HepG2 (cell line): ENCODE measurements around the gene TOP2A. TPM values are rescaled to one million over a fixed set of nuclear protein-coding genes. Genes with fewer than 3 reads are reported as not detected.

Experiments
- IKZF4 ChIP-seq: sonication (generic); formaldehyde crosslinking; IDR thresholded peaks from 2 replicates; pipeline ENCODE4 v1.5.1; 2020; ENCODE audit warnings: borderline replicate concordance, mild to moderate bottlenecking, low read depth, missing genetic modification reagents; ENCODE audit errors: not compliant biosample characterization
- MTA1 ChIP-seq: sonication (generic); formaldehyde crosslinking; IDR thresholded peaks from 2 replicates; pipeline ENCODE4 v1.4.0; 2020; ENCODE audit warnings: missing genetic modification reagents, mild to moderate bottlenecking, borderline replicate concordance
- NKX3-1 ChIP-seq: sonication (generic); formaldehyde crosslinking; IDR thresholded peaks from 2 replicates; pipeline ENCODE4 v1.5.0; 2020; ENCODE audit warnings: missing genetic modification reagents
- PHF21A ChIP-seq: sonication (generic); formaldehyde crosslinking; IDR thresholded peaks from 2 replicates; pipeline ENCODE4 v1.5.0; 2020; ENCODE audit warnings: mild to moderate bottlenecking, missing genetic modification reagents
- PLRG1 ChIP-seq: fragments of 450-650 bp; conservative IDR thresholded peaks from 2 replicates; pipeline ENCODE4 v1.6.1; 2016
- ZFP37 ChIP-seq: sonication (generic); formaldehyde crosslinking; IDR thresholded peaks from 2 replicates; pipeline ENCODE4 v1.4.0; 2020; ENCODE audit warnings: missing genetic modification reagents, borderline replicate concordance
- ZNF12 ChIP-seq: sonication (generic); formaldehyde crosslinking; IDR thresholded peaks from 2 replicates; pipeline ENCODE4 v1.5.0; 2020; ENCODE audit warnings: missing genetic modification reagents
- ZNF468 ChIP-seq: sonication (generic); formaldehyde crosslinking; IDR thresholded peaks from 2 replicates; pipeline ENCODE4 v1.8.0; 2022; ENCODE audit warnings: mild to moderate bottlenecking, moderate library complexity, missing genetic modification reagents
- ZNF484 ChIP-seq: sonication (generic); formaldehyde crosslinking; IDR thresholded peaks from 2 replicates; pipeline ENCODE4 v1.5.1; 2020; ENCODE audit warnings: mild to moderate bottlenecking, low read depth, missing genetic modification reagents, borderline replicate concordance
- ZNF629 ChIP-seq: sonication (generic); formaldehyde crosslinking; conservative IDR thresholded peaks from 2 replicates; pipeline ENCODE4 v1.5.0; 2020; ENCODE audit warnings: missing genetic modification reagents
- ZSCAN30 ChIP-seq: sonication (generic); formaldehyde crosslinking; IDR thresholded peaks from 2 replicates; pipeline ENCODE4 v1.5.0; 2020; ENCODE audit warnings: mild to moderate bottlenecking, missing genetic modification reagents
- polyA plus RNA-seq, 8 experiments: library from polyadenylated mRNA; depleted of rRNA in 3 of 8; stranded (reverse) in 7 of 8; unstranded in 1 of 8; fragments of >200 nt; fragmentation: Illumina TruSeq in 4 of 8; extraction: Trizol in 4 of 8; gene quantifications; 2 replicates each; pipeline versions ENCODE4 v1.2.1 to v1.2.3, GENCODE V29; 2011 to 2016; ENCODE audit warnings: low read depth in 4 of 8, missing spikeins in 1 of 8, mixed read lengths in 1 of 8; ENCODE audit not compliant: insufficient read depth in 1 of 8
- total RNA-seq, 5 experiments: library from RNA; depleted of rRNA; stranded (reverse); fragments of >200 nt; fragmentation: Illumina TruSeq; extraction: Trizol; gene quantifications; 2 replicates each; pipeline ENCODE4 v1.2.3, GENCODE V29; 2016; ENCODE audit warnings: low read depth in 1 of 5
- TF ChIP-seq, protein P1 (sequence below): sonication (generic); formaldehyde crosslinking; IDR thresholded peaks from 2 replicates; pipeline ENCODE4 v1.4.0; 2020; ENCODE audit warnings: missing genetic modification reagents
- TF ChIP-seq, protein P2 (sequence below): sonication (generic); formaldehyde crosslinking; IDR thresholded peaks from 2 replicates; pipeline ENCODE4 v1.8.1; 2023; ENCODE audit warnings: mild to moderate bottlenecking, inconsistent platforms, moderate library complexity, missing genetic modification reagents, borderline replicate concordance
- TF ChIP-seq, protein P3 (sequence below): sonication (generic); formaldehyde crosslinking; IDR thresholded peaks from 2 replicates; pipeline ENCODE4 v1.5.1; 2020; ENCODE audit warnings: missing genetic modification reagents, mild to moderate bottlenecking, borderline replicate concordance
- TF ChIP-seq, protein P4 (sequence below): conservative IDR thresholded peaks from 2 replicates; pipeline ENCODE4 v1.6.1; 2018; ENCODE audit warnings: missing genetic modification reagents

TOP2A gene
- total and polyA plus RNA-seq, 2 of the 13 experiments (the other 11 are each of a cell fraction or from before 2014, with no cell fraction given) = 108 to 327 TPM

DNA sequence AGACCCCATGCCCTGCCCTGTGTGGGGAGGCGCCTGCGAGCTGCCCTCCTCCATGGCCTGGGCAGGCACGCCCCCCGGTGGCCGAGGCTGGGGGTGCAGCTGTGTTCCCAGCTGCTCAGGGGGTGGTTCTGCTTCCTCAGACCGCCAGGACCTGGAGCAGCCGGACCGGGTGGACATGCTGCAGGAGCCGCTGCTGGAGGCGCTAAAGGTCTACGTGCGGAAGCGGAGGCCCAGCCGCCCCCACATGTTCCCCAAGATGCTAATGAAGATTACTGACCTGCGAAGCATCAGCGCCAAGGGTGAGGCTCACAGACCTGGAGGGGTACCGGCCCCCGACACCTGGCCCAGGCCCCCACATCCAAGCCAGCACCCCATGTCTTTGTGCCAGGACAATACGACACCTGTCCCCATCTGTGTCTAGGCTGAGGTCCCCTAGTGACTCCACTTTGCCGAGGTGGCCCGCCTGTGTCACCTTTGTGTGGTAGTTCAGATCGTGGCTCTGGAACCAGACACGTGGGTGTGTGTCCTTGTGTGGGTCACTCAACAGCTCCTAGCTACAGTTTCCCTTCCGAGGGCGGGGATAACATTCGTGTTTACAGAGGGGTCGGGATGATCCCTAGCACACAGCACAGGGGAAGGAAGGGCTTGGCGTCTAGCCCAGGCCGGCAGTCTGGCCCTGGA, 62.4 kb downstream of the TOP2A start (continued):
- TF ChIP-seq PHF21A (CRISPR knock-in tag) = no peak
- TF ChIP-seq, protein P1, sequence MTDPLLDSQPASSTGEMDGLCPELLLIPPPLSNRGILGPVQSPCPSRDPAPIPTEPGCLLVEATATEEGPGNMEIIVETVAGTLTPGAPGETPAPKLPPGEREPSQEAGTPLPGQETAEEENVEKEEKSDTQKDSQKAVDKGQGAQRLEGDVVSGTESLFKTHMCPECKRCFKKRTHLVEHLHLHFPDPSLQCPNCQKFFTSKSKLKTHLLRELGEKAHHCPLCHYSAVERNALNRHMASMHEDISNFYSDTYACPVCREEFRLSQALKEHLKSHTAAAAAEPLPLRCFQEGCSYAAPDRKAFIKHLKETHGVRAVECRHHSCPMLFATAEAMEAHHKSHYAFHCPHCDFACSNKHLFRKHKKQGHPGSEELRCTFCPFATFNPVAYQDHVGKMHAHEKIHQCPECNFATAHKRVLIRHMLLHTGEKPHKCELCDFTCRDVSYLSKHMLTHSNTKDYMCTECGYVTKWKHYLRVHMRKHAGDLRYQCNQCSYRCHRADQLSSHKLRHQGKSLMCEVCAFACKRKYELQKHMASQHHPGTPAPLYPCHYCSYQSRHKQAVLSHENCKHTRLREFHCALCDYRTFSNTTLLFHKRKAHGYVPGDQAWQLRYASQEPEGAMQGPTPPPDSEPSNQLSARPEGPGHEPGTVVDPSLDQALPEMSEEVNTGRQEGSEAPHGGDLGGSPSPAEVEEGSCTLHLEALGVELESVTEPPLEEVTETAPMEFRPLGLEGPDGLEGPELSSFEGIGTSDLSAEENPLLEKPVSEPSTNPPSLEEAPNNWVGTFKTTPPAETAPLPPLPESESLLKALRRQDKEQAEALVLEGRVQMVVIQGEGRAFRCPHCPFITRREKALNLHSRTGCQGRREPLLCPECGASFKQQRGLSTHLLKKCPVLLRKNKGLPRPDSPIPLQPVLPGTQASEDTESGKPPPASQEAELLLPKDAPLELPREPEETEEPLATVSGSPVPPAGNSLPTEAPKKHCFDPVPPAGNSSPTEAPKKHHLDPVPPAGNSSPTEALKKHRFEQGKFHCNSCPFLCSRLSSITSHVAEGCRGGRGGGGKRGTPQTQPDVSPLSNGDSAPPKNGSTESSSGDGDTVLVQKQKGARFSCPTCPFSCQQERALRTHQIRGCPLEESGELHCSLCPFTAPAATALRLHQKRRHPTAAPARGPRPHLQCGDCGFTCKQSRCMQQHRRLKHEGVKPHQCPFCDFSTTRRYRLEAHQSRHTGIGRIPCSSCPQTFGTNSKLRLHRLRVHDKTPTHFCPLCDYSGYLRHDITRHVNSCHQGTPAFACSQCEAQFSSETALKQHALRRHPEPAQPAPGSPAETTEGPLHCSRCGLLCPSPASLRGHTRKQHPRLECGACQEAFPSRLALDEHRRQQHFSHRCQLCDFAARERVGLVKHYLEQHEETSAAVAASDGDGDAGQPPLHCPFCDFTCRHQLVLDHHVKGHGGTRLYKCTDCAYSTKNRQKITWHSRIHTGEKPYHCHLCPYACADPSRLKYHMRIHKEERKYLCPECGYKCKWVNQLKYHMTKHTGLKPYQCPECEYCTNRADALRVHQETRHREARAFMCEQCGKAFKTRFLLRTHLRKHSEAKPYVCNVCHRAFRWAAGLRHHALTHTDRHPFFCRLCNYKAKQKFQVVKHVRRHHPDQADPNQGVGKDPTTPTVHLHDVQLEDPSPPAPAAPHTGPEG (CRISPR knock-in tag) = no peak
- no peak for TF ChIP-seq NKX3-1 (CRISPR knock-in tag)
- TF ChIP-seq MTA1 = peak; percentile 77; the same call in 1 of the 2 replicates
- no peak for TF ChIP-seq ZNF12 (CRISPR knock-in tag)
- TF ChIP-seq IKZF4 (CRISPR knock-in tag) = peak; percentile 71
- no peak for TF ChIP-seq ZFP37 (CRISPR knock-in tag)
- no peak for TF ChIP-seq ZNF629 (CRISPR knock-in tag)
- TF ChIP-seq, protein P2, sequence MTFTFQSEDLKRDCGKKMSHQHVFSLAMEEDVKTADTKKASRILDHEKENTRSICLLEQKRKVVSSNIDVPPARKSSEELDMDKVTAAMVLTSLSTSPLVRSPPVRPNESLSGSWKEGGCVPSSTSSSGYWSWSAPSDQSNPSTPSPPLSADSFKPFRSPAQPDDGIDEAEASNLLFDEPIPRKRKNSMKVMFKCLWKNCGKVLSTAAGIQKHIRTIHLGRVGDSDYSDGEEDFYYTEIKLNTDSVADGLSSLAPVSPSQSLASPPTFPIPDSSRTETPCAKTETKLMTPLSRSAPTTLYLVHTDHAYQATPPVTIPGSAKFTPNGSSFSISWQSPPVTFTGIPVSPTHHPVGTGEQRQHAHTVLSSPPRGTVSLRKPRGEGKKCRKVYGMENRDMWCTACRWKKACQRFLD (CRISPR knock-in tag) = no peak
- TF ChIP-seq, protein P3, sequence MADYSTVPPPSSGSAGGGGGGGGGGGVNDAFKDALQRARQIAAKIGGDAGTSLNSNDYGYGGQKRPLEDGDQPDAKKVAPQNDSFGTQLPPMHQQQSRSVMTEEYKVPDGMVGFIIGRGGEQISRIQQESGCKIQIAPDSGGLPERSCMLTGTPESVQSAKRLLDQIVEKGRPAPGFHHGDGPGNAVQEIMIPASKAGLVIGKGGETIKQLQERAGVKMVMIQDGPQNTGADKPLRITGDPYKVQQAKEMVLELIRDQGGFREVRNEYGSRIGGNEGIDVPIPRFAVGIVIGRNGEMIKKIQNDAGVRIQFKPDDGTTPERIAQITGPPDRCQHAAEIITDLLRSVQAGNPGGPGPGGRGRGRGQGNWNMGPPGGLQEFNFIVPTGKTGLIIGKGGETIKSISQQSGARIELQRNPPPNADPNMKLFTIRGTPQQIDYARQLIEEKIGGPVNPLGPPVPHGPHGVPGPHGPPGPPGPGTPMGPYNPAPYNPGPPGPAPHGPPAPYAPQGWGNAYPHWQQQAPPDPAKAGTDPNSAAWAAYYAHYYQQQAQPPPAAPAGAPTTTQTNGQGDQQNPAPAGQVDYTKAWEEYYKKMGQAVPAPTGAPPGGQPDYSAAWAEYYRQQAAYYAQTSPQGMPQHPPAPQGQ (CRISPR knock-in tag) = 0 out of 2 replicates have a peak, but pooled peaks have one; percentile 87
- TF ChIP-seq ZNF484 (CRISPR knock-in tag) = no peak
- no peak for TF ChIP-seq ZNF468 (CRISPR knock-in tag)
- no peak for TF ChIP-seq ZSCAN30 (CRISPR knock-in tag)
- TF ChIP-seq PLRG1 = no peak
- TF ChIP-seq, protein P4, sequence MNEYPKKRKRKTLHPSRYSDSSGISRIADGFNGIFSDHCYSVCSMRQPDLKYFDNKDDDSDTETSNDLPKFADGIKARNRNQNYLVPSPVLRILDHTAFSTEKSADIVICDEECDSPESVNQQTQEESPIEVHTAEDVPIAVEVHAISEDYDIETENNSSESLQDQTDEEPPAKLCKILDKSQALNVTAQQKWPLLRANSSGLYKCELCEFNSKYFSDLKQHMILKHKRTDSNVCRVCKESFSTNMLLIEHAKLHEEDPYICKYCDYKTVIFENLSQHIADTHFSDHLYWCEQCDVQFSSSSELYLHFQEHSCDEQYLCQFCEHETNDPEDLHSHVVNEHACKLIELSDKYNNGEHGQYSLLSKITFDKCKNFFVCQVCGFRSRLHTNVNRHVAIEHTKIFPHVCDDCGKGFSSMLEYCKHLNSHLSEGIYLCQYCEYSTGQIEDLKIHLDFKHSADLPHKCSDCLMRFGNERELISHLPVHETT (CRISPR knock-in tag) = no peak
